C1 segment of cervical spinal cord (tissue), 14 donors: ENCODE measurements around the gene PHOX2A.
"Not testable (repeated sequence)": the region's sequence is repeated elsewhere in the genome, so short reads cannot be mapped to it uniquely, and the experiment has no call there.

Experiments
- DNase-seq, 14 donors: peaks; one replicate each; lab custom pipeline; 2025; lab: John Stamatoyannopoulos, UW

The PHOX2A gene

DNA sequence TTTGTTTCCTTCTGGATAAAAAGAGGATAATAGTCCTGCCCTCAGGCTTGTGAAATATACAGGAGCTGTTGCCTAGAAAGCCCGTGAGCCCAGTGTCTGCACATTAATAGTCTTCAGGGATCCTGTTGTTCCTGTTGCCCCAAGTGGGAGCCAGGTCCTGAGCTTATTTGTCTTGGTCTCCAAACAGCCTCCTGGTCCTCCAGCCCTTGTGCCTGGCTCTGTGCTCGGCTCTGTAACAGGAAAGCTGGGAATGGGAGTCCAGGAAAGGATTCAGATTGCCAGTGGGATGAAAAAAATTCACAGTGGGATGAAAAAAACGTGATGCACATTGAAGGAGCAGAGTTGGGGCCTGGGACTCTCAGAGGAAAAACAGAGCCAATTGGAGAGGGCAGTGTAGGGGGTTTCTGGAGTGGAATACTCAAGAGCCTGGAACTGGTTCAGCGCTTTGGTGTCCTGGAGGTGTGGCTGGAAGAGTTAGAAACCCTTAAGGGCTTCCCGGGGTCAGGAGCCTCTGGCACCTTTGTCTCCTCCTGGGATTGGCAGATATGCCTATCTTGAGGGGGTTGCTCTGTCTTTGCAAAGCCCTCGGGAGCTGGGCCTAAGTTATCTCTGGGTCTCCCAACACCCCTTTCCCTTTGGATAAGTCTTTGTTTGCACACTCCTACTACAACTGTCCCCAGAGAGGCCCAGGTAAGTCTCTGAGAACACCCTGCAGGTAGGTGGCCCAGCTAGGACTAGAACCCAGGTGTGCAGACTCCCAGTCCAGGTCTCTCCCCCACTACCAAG lies 21.7 kb downstream of the PHOX2A start:
- DNase-seq: no peak

DNA sequence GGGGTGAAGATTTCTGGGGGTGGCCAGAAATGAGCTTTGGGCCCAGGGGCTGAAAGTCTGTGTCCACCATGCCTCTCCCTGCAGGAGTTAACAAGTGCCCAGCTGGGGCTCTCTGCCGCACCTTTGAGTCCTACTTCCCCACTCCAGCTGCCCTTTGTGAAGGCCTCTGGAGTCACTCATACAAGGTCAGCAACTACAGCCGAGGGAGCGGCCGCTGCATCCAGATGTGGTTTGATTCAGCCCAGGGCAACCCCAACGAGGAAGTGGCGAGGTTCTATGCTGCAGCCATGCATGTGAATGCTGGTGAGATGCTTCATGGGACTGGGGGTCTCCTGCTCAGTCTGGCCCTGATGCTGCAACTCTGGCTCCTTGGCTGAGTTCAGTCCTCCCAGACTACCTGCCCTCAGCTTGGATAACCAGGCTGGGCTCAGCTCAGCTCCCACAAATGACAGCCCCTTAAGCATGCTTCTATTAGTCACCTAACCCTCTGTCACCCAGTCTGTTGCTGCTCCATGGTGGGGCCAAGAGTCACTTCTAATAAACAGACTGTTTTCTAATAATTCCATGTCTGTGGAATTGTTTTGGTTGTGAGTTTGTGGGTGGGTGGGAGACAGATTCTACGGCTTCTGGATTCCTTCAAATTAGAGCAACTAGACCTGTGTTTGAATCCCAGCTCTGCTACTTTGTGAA lies 22.4 kb downstream of the PHOX2A start:
- DNase-seq: no peak

DNA sequence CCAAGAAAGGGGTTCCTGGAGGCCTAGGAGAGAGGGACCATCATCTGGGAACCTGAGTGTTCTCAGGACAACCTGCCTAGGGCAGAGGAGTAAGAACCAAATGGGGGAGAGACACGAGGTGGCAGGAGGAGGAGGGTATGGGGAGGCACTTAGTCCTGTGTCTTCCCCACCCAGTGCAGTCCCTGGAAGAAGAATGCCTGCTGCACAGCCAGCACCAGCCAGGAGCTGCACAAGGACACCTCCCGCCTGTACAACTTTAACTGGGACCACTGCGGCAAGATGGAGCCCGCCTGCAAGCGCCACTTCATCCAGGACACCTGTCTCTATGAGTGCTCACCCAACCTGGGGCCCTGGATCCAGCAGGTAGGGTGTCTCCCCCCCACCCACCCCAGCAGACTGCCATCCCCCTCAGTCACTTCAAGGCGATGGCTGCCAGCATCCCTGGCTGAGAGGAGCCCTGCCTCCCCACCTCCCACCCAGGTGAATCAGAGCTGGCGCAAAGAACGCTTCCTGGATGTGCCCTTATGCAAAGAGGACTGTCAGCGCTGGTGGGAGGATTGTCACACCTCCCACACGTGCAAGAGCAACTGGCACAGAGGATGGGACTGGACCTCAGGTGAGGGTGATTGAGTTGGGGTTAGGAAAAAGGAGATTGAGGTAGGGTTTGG lies 23.1 kb downstream of the PHOX2A start:
- no peak for DNase-seq

DNA sequence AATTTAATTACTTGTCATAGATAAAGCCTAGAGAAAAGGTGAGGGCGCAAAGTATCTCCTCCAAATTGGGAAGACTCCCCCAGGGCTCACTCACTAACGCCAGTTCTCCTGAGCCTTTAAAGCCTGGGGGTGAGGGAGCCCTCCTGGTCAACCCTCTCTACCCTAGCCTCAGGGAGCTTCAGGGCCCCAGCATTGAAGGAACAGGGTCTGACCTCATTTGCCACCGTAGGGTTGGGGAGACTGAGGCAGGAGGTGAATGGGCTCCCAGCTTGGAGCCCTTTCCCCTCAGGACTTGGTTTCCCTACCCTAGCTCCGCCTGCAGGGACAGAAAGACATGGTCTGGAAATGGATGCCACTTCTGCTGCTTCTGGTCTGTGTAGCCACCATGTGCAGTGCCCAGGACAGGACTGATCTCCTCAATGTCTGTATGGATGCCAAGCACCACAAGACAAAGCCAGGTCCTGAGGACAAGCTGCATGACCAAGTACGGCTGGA lies 25.7 kb downstream of the PHOX2A start:
- DNase-seq: no peak

DNA sequence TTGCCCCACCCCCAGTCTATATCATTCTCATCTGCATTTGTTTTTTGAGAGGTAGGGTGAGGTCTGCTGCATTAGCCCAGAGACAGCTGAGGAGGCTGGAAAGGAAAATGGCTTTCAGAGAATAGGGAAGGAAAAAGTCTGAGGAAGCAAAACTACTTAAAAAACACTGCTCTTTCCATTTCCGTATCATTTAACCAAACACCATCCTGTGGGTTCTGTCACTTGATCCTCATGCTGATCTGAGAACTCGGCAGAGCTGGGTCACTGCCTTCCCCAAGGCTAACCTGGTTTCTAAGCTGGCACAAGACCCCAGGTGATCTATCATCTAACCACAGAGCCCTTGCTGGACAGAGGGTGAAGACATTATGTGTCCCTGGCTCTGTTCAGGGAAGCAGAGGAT lies 26.1 kb downstream of the PHOX2A start:
- no peak for DNase-seq

DNA sequence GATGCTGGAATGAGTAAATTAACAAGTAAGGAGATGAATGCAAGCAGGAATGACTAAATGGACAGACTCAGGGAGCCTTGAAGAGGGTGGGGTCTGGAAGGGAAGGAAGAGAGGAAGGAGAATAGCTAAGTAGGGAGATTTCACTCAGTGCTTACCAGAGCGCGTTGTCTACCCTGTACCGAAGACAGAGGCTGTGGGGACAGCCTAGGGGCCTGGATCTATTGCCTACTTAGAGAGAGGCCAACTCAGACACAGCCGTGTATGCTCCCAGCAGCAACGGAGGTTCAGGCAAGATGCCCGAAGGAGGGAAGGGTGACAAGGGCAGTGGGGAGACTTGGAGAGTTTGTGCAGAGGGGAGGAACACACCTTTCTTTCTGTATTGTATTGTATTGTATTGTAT lies 27.3 kb downstream of the PHOX2A start, which contains the start of gene FOLR2:
FOLR2 (plus strand) TSS at position 157 of the 400 bp plus-strand sequence. CDS start 1,791 bp downstream, outside the sequence.
- DNase-seq: no peak

DNA sequence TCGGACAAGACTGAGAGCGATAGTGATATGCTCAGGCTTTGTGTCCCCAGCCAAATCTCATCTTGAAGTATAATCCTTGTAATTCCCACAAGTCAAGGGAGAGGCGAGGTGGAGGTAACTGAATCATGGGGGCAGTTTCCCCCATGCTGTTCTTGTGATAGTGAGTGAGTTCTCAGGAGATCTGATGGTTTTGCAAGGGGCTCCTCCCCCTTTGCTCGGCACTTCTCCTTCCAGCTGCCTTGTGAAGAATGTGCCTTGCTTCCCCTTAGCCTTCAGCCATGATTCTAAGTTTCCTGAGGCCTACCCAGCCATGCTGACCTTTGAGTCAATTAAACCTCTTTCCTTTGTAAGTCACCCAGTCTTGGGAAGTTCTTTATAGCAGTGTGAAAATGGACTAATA lies 34.9 kb downstream of the PHOX2A start:
- DNase-seq: no peak

DNA sequence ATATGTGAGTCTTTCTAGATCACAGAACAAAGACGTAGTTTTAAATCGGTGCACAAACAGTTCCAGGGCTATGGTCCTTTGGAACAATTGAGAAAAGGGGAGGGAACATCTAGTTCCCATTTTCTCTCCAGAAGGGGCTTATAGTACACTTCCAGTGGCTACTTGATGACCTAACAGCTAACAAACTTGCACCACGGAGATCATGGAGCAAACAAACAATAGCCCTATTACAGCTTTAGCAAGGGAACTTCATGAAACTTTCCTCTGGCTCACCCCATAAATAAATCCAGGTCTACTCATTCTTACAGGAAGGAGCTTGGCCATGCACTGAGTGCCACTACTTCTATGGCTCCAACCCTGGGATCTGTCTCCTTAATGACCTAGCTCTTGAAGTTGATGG lies 35.7 kb downstream of the PHOX2A start:
- DNase-seq: no peak

DNA sequence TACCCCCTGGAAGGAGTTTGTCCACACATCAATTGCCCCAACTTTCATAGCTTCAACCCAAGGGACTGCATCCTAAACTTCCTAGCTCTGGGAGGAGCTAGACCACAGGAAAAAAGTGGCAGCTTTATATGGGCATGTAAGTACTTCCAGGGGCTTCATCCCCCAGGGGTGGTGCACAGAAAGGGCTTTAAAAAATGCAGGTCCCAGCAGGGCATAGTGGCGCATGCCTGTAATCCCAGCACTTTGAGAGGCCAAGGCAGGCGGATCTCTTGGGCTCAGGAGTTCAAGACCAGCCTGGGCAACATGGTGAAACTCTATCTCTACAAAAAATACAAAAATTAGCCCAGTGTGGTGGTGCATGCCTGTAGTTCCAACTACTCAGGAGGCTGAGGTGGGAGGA lies 37.2 kb downstream of the PHOX2A start:
- DNase-seq: not testable (repeated sequence)

DNA sequence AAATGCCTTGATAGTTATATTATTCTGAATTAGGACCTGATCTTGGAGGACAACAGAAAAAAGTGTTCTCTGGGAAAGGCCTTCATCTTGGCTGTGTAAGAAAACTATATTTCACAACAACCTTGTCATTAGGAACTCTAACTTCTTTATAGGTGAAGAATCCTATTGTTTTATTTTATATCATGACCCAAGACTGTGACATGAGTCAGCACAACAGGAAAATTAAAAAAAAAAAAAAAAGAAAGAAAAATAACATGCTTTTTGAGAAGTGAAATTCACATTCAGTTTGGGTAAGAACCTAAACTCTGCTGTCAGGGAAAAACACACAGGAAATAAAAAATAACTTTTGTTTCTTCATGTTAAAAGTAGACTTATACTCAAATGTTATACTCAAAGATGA lies 39.1 kb downstream of the PHOX2A start:
- no peak for DNase-seq

DNA sequence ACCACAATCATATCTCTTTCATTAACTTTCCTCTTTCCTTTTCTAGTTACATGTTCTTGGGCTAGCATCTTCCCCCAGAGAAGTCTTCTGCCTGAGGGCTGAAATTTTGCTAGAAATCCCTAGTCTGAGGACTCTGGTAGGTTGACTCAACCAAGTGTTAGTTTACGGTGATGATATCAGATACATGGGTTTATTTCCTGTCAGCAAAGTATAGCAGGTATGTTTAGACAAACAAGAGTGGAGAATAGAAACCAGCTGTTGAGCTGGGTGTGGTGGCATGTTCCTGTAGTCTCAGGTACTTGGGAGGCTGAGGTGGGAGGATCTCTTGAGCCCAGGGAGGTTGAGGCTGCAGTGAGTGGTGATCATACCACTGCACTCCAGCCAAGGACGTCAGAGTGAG lies 40.8 kb downstream of the PHOX2A start:
- no peak for DNase-seq

DNA sequence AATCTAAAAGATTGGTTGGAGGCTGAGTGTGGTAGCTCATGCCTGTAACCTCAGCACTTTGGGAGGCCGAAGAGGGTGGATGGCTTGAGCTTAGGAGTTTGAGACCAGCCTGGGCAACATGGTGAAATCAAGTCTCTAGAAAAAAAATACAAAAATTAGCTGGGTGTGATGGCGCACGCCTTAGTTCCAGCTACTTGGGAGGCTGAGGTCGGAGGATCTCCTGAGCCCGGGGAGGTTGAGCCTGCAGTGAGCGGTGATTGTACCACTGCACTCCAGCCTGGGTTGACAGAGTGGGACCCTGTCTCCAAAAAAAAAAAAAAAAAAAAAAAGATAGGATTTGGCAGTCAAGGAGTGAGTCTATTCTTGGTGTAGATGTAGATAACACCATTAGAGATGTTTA lies 41.4 kb downstream of the PHOX2A start:
- DNase-seq: no peak

DNA sequence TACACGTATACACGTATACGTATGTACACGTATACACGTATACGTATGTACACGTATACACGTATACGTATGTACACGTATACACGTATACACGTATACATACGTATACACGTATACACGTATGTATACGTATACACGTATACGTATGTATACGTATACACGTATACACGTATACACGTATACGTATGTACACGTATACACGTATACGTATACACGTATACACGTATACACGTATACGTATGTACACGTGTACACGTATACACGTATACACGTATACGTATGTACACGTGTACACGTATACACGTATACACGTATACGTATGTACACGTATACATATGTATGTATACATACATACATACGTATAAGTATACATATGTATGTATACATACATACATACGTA lies 42.5 kb downstream of the PHOX2A start:
- DNase-seq: not testable (repeated sequence)

DNA sequence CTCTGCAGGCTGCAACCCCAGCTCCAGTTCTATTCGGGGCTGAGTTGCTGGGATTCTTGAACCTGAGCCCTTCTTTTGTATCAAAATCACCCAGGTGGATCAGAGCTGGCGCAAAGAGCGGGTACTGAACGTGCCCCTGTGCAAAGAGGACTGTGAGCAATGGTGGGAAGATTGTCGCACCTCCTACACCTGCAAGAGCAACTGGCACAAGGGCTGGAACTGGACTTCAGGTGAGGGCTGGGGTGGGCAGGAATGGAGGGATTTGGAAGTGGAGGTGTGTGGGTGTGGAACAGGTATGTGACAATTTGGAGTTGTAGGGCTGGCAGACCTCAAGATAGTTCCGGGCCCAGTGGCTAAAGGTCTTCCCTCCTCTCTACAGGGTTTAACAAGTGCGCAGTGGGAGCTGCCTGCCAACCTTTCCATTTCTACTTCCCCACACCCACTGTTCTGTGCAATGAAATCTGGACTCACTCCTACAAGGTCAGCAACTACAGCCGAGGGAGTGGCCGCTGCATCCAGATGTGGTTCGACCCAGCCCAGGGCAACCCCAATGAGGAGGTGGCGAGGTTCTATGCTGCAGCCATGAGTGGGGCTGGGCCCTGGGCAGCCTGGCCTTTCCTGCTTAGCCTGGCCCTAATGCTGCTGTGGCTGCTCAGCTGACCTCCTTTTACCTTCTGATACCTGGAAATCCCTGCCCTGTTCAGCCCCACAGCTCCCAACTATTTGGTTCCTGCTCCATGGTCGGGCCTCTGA lies 48.3 kb downstream of the PHOX2A start:
- no peak for DNase-seq

DNA sequence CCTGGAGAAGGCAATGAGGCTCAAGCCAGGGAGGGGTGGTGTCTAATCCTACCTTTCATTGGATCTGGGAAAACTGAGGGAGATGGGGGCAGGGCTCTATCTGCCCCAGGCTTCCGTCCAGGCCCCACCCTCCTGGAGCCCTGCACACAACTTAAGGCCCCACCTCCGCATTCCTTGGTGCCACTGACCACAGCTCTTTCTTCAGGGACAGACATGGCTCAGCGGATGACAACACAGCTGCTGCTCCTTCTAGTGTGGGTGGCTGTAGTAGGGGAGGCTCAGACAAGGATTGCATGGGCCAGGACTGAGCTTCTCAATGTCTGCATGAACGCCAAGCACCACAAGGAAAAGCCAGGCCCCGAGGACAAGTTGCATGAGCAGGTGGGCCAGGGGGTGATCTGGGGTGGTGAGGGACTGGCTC lies 52.0 kb downstream of the PHOX2A start, which contains the start of gene FOLR1:
FOLR1 (plus strand) TSS at position 180 of the 421 bp plus-strand sequence; CDS start at position 214, 34 bp downstream.
- no peak for DNase-seq

DNA sequence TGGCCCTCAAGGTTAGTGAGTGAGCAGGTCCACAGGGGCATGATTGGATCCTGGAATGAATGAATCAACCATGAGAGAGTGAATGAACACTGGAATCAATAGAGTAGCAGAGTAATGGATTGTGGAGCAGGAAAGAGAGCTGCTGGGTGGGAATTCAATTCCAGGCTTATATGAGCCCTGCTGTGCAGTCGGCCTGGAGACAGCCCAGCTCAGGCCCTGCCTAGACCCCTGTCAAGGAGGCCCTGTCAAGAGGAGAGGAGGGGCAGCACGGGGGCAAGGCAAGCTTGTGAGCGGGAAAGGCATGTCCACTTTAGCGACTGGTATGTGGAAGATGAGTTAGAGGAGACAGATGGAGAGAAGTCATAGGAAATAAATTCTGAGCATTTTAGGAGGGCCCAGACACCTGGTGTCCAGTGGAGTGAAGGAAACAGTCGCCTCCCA lies 53.3 kb downstream of the PHOX2A start:
- DNase-seq: no peak

DNA sequence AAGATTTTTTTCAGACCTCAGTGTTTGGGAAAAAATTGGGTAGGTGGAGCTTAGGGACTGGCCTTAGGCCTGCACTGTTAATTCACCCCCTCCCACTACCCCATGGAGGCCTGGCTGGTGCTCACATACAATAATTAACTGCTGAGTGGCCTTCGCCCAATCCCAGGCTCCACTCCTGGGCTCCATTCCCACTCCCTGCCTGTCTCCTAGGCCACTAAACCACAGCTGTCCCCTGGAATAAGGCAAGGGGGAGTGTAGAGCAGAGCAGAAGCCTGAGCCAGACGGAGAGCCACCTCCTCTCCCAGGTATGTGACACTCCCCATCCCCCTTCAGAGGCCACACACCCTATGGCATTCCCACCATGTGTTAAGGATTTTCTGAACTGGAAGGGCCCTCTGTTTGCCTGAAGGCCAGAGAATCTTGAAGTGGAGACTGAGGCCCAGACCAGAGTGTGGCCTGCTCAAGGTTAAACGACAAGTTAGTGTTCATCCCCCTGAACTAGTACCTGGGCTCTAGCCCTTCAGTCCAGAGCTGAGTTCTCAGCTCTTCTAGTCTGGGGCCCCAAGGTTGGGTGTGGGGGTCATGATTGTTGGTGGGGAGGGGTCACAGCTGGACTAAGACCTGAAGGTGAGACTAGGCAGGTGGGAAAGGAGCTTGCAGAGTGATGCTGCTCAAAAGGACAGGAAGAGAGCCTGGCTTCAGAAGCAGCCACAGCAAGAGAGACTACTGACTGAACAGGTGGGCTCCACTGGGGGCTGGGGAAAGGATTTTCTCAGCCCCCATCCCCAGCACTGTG lies 54.3 kb downstream of the PHOX2A start:
- DNase-seq: peak in 7 of 14 donors; percentile 4 to 53 (median 15)
